Mononuclear cell (primary cell): Measurements from ENCODE around the gene STIM1. TPM values are rescaled to one million over a fixed set of nuclear protein-coding genes. Genes with fewer than 3 reads are reported as not detected.

Experiments used
- H3K27me3 ChIP-seq: 2 replicates; pipeline ENCODE4 v1.6.0; 2011; ENCODE audit warnings: low read length, control low read depth; ENCODE audit not compliant: insufficient read depth
- H3K4me1 ChIP-seq: 2 replicates; pipeline ENCODE4 v1.5.1; 2011; ENCODE audit warnings: mild to moderate bottlenecking, low read length, control low read depth; ENCODE audit not compliant: insufficient read depth
- H3K4me3 ChIP-seq: 2 replicates; pipeline ENCODE4 v1.5.1; 2011; ENCODE audit warnings: mild to moderate bottlenecking, low read length, moderate library complexity
- H3K9me3 ChIP-seq: 2 replicates; pipeline ENCODE4 v1.5.1; 2011; ENCODE audit warnings: low read depth, mild to moderate bottlenecking, control low read depth, low read length
- total RNA-seq: library from RNA; depleted of rRNA; stranded (reverse); fragments of >200 nt; gene quantifications from one replicate; pipeline ENCODE4 v1.2.3, GENCODE V29; 2012

Gene STIM1
- total RNA-seq, 1 donor, result 55.8 TPM

DNA sequence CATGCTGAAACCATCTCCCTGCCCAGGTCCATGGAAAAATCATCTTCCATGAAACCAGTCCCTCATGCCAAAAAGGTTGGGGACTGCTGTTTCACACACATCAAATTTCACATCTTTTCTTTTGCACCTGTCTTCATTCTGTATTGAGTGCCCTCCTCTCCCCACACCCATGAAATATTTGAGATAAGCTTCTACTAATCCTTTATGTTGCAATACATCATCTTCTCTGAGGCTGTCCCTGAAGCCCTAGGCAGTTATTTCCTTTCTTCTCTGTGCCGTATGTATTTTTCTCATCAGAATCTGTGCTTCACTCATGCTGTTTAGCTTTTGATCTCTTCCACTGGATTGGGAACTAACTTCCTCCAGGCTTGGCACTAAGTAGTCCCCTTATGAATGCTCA, 199.2 kb downstream of the STIM1 start:
- H3K4me3 ChIP-seq, result no peak overlapping the region
- H3K4me1 ChIP-seq, result peaks cover 38% of the 10 kb centered on the region
- H3K9me3 ChIP-seq, result no peaks in the 10 kb centered on the region
- H3K27me3 ChIP-seq, result no peaks in the 10 kb centered on the region

DNA sequence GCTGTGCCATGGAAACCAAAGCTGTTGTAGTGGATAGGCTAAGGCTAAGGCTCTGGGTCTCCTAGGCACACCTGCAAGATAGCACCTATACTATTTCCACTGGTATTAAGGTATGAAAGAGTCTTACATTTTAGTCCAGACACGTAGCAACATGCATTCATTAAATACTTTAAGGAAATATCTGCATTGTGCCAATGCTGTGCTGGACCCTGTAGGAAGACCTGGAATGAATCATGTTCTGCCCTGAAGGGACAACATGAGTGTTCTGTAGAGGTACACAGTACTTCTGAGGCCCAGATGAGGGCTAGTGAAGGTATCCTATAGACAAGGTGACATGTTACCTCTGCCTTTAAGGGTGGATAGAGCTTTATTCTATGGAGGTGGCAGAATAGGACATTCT, 204.0 kb downstream of the STIM1 start:
- Histone ChIP-seq H3K4me3 (no peak overlapping the region), H3K9me3 (no peaks in the 10 kb centered on the region), H3K4me1 (peaks cover 27% of the 10 kb centered on the region), H3K27me3 (no peaks in the 10 kb centered on the region)

DNA sequence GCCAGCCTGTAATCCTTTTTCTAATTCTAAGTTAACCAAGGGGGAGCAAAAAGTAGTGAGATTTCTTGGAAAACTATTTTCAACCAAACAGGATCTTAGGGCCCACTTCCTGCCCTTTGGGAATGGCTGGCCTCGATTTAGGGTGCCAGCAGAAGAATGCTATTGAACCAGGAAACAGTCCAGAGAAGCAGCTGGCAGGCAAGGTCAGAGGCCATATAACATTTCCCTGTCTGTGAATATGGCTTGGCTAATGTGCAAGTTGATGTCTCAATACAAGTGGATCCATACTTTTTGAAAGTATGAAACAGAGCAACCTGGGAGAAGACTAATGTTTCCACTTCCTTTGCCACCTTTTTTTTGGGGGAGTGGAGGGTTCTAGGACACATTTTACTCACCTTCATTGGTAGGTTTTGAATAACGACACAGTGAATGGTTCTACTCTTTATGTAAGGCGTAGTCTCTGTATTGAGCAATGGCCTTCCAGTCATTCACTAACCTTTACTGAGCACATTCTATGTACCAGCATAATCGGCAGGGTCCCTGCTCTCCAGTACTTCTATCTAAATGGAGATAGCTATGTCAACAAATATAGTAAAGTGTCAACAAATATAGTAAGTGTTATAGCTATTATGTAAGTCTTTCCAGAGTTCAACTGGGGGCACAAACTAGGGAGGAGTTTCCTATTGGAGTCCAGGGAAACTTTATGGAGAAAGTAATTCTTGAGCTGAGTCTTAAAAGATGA, 204.9 kb downstream of the STIM1 start:
- H3K4me1 ChIP-seq, result peaks cover 27% of the 10 kb centered on the region
- H3K4me3 ChIP-seq, result no peak overlapping the region
- H3K27me3 ChIP-seq, result no peaks in the 10 kb centered on the region
- H3K9me3 ChIP-seq, result no peaks in the 10 kb centered on the region

DNA sequence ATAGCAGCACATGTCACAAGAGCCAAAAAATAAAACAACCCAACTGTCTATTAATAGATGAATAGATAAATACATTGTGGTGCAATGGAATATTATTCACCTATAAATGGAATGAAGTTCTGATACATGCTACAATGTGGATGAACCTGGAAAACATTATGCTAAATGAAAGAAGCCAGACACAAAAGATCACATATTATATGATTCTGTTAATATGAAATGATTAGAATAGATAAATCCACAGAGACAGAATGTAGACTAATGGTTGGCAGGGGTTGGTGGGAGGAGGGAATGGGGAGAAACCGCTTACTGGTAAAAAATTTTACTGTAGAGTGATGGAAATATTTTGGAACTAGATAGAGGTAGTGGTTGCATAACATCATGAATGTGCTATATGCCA, 206.2 kb downstream of the STIM1 start:
- Histone ChIP-seq H3K9me3 (no peaks in the 10 kb centered on the region), H3K4me3 (no peak overlapping the region), H3K4me1 (peaks cover 30% of the 10 kb centered on the region), H3K27me3 (no peaks in the 10 kb centered on the region)

DNA sequence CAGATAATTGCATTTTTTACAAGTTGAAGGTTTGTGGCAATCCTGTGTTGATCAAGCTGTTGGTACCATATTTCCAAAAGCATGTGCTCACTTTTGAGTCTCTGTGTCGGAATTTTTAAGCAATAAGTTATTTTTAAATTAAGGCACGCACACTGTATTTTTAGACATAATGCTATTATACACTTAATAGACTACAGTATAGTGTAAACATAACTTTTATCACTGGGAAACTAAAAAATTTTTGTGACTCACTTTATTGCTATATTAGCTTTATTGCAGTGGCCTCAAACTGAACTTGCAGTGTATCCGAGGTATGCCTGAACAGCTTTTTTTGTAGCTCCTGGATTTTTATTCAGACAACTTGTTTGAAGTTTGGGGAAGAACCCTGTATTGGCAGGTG, 207.9 kb downstream of the STIM1 start:
- Histone ChIP-seq H3K4me3 (no peak overlapping the region), H3K27me3 (no peaks in the 10 kb centered on the region), H3K9me3 (no peaks in the 10 kb centered on the region), H3K4me1 (peaks cover 25% of the 10 kb centered on the region)

DNA sequence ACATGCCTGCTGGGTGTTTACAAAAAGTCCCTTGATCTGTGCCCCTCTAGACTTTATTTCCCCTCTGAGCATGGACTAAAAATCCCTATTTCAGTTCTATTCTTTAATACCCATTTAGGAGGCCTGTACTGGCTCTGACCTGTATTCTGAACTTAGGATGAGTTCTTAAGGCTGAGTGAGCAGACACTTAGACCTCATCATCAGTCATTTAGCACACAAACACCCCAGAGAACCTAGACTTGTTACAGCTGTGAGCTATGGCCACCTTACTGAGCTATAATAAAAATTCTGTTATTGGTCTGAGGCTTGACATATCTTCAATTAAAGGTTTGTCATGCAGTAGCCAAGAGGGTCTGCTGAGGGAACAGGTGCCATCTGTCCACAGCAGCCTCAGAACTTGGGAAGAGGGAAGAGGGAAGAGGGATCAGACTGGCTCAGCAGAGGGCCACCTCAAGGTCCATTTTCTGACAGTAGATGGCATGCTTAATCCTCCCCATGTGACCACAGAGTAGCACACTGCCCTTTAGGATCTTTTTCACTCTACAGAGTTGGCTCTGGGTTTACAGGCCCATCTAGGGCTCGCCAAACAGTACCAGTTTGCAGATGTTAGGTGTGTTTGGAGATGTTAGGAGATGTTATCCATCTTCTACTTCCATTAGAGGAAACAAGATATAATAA, 209.0 kb downstream of the STIM1 start:
- no peaks in the 10 kb centered on the region for H3K9me3 ChIP-seq
- H3K4me1 ChIP-seq, result peaks cover 30% of the 10 kb centered on the region
- no peak overlapping the region for H3K4me3 ChIP-seq
- H3K27me3 ChIP-seq, result no peaks in the 10 kb centered on the region

DNA sequence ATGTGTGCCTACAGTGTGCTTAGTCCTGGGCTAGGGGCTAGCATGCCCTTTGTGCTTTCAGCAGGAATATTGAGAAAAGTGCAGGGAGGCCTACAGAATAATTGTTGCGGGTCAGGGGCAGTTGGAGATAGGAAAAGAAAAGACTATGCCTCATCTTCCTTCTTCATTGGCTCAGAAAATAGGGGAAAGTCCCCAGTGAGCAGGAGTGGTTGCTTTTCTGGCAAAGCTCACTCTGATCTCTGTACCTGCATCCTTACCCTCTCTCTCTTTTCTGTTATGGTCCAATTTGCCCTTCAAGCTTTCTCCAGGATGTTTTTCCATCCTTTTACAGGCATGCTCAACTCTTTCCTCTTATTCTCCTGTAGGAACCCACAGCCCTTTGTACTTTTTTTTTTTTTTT, 209.6 kb downstream of the STIM1 start:
- Histone ChIP-seq H3K27me3 (no peaks in the 10 kb centered on the region), H3K9me3 (no peaks in the 10 kb centered on the region), H3K4me1 (peaks cover 36% of the 10 kb centered on the region), H3K4me3 (no peak overlapping the region)

DNA sequence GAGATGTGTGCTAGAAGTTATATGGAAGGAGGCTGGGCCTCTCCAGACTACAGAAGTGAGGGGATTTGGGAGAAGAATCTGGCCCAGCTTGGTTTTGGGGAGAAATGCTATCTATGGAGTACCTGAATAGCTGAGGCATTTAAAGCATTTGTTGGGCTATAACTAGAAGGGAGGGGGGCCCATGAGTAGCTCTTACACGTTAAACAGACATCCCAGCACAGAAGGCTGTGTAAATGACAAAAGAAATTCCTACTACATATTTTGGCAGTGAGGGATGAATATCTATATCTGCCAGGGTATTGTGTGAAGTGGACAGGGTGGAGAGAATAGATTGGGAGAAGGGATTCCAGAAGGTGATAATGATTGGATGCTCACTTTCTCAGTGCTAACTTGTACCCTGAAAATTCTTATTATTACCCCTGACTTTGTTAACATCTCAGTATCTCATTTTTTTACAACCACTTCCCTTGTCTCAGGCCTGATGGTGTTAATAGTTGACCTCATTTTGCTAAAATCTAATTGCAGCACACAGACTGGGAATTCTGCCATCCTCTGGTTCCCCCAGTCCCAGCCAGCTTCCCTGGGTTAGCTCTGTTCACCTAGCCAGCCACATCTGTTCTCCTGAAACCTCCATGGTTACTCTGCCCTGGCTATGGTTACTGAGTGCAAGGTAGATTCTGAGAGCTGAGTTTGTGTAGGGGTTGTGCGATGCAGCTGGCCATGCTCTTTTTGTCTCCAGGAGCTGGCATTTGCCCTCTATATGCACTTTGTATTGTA, 210.3 kb downstream of the STIM1 start:
- peaks cover 36% of the 10 kb centered on the region for H3K4me1 ChIP-seq

DNA sequence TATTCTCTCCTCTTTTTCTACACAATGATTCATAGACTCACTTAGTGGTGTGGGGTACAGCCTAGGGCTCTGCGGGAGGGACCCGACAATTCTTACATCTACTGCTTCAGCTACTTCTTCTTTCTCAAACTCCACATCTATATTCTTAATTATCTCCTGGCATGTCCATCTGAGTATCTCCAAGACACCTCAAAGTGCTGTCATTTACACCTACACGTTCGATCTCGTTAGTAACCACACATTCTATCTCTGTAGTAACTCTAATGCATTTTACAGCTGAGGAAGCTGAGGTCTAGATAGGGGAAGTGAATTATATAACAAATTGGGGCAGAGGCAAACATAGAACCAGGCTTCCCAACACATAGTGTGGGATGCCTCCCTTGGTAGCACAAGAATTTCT, 211.4 kb downstream of the STIM1 start:
- H3K9me3 ChIP-seq, result no peaks in the 10 kb centered on the region
- H3K4me3 ChIP-seq, result no peak overlapping the region

More for the DNA sequence above, 210.3 kb downstream of the STIM1 start:
- Histone ChIP-seq H3K27me3 (no peaks in the 10 kb centered on the region), H3K9me3 (no peaks in the 10 kb centered on the region), H3K4me3 (no peak overlapping the region)

DNA sequence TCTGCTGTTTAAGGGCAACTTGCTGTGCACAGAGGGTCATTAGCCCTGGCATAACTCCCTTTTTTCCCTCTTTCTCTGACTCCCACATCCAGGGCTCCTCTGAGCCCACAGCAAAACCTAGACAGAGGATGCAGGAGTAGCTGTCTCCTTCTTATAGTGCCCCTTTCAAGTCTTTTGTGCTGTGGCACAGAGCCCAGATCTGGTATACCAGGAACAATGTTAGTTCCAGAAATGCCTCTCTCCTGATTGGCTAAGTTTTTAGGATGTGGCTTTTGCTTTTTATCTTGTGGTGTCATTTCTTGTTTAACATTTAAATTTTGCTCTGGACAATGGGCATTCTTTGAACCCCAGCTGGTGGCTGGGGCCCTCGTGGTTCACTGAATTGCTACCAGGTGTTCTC, 213.5 kb downstream of the STIM1 start:
- no peak overlapping the region for H3K4me3 ChIP-seq
- no peaks in the 10 kb centered on the region for H3K27me3 ChIP-seq
- peaks cover 36% of the 10 kb centered on the region for H3K4me1 ChIP-seq
- no peaks in the 10 kb centered on the region for H3K9me3 ChIP-seq

More for the DNA sequence above, 211.4 kb downstream of the STIM1 start:
- peaks cover 36% of the 10 kb centered on the region for H3K4me1 ChIP-seq
- no peaks in the 10 kb centered on the region for H3K27me3 ChIP-seq

DNA sequence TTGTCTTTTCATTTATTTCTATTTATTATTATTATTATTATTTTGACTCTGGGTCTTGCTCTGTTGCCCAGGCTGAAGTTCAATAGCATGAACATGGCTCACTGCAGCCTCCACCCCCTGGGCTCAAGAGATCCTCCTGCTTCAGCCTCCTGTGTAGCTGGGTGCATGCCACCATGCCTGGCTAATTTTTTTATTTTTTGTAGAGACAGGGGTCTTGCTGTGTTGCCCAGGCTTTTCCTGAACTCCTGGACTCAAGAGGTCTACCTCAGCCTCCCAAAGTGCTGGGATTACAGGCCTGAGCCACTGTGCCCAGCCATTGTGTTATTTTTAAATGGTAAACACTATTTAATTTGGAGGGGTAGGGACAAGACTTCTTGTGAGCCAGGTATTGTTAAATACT, 215.9 kb downstream of the STIM1 start:
- no peaks in the 10 kb centered on the region for H3K9me3 ChIP-seq
- H3K27me3 ChIP-seq, result no peaks in the 10 kb centered on the region
- no peak overlapping the region for H3K4me3 ChIP-seq
- H3K4me1 ChIP-seq, result peaks cover 32% of the 10 kb centered on the region

DNA sequence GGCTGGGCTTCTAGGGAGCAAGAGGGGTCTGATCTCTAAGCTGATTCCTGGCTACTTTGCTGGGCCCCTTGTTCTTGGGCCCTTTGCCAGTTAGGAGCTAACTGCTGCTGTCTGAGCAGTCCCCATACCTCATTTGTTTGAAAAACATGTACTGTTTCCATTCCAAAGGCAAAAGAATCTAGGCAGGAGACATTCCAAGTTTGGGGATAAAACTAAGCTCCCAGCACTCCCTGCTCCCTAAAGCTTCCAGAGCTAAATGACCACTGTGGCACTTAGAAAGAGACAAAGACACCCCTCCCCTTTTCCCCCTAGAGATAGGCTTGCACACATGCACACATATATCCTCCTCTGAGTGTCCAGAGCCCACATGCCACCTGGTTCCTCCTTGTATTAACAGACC, 216.4 kb downstream of the STIM1 start:
- Histone ChIP-seq H3K4me1 (peaks cover 26% of the 10 kb centered on the region), H3K9me3 (no peaks in the 10 kb centered on the region), H3K4me3 (no peak overlapping the region)

DNA sequence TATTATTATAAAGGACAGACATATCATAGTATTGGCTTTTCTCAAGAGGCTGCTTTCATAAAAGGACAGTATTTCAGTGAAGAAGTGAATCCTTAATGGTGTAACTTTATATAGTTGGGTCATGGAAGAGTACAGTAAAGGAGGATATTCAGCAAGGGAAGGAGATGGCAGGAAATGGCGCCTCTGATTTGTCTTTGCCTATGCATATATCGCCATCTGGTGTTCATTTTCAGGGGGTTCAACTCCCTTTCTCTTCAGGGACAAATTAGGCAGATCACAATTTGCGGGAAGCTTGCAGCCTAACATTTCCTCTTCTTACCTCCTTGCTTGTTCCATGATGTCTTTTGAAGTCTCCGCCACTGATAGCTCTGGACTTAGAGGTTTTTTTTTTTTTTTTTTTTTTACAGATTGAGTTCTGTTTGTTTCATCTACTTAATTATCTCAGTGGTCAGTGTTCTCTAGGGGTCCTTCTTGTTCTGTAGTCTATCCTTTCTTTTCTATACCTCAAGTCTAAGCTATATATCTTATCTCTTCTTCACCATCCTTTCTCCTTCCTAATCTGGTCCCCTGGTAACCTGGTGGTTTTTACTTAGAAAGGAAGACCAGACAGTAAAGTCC, 217.3 kb downstream of the STIM1 start:
- H3K4me1 ChIP-seq, result peaks cover 19% of the 10 kb centered on the region
- H3K9me3 ChIP-seq, result no peaks in the 10 kb centered on the region
- H3K27me3 ChIP-seq, result no peaks in the 10 kb centered on the region
- H3K4me3 ChIP-seq, result no peak overlapping the region

More for the DNA sequence above, 216.4 kb downstream of the STIM1 start:
- no peaks in the 10 kb centered on the region for H3K27me3 ChIP-seq

DNA sequence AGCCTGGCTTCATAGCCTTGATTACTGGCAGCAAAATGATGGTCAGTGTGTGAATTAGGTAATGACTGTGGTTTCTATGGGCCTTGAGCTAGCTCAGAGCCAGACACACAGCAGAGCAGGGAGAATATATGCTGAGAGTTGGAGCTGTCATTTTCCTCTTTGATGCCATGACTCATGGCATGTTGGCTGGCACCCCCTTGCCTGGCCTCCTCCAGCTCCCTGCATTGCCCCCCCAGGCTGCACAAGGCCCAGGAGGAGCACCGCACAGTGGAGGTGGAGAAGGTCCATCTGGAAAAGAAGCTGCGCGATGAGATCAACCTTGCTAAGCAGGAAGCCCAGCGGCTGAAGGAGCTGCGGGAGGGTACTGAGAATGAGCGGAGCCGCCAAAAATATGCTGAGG, 218.8 kb downstream of the STIM1 start:
- Histone ChIP-seq H3K4me3 (no peak overlapping the region), H3K27me3 (no peaks in the 10 kb centered on the region), H3K4me1 (peaks cover 8% of the 10 kb centered on the region), H3K9me3 (no peaks in the 10 kb centered on the region)

DNA sequence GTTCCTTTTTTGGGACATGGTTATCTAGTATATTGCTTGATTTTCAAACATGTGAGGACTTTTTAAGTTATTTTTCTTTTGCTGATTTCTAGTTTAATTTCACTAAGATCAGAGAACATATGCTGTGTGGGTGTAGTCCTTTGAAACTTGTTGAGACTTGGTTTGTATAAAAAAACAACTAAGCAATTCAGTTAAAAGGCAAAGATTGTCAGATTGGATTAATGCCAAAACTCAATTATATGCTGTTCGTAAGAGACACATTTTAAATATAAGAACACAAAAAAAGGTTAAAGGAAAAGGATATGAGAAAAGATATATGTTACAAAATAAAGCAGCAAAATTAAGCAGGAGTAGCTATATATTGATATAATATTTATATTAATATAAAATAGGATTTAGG, 221.3 kb downstream of the STIM1 start:
- no peak overlapping the region for H3K4me3 ChIP-seq
- no peaks in the 10 kb centered on the region for H3K9me3 ChIP-seq
- H3K4me1 ChIP-seq, result no peaks in the 10 kb centered on the region
- no peaks in the 10 kb centered on the region for H3K27me3 ChIP-seq
